A549 (cell line): ENCODE data around the gene IPPK.

ENCODE experiments used
- CHD2 ChIP-seq: fragments of 150-350 bp; IDR thresholded peaks from 2 replicates; pipeline ENCODE4 v1.6.1; 2014; ENCODE audit warnings: low read length; ENCODE audit not compliant: partially characterized antibody
- CTCF ChIP-seq: fragments of >200 bp; sonication (Bioruptor Twin); formaldehyde crosslinking; IDR thresholded peaks from 3 replicates; pipeline ENCODE4 v1.5.1; 2016
- MYC ChIP-seq: IDR thresholded peaks from 2 replicates; pipeline ENCODE4 v1.6.1; 2012; ENCODE audit warnings: mild to moderate bottlenecking, inconsistent platforms, low read length, improper control_type of control experiment, borderline replicate concordance
- POLR2A ChIP-seq: IDR thresholded peaks from 2 replicates; pipeline ENCODE4 v1.6.1; 2012; ENCODE audit warnings: mild to moderate bottlenecking, low read length
- REST ChIP-seq: fragments of 200-600 bp; sonication (generic); IDR thresholded peaks from 2 replicates; pipeline ENCODE4 v1.6.1; 2016; ENCODE audit warnings: antibody characterized with exemption, mild to moderate bottlenecking, moderate library complexity

DNA sequence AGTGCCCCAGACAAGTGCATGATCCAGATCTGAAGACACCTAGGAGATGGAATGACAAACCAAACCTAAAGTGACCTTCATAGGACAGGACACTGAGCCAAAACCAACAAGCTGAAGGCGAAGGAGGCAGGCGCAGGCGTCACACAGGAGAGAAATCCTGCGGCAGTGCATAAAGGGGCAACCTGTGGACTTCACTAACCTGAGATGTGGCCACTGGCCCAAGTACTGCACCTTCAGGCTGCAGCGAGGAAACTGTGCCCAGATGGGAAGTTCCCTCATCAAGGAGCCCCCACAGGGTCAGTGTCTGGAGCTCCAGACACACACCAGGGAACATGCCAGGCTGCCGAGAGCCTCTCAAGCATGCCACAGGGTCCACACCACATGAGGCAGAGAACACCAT lies 3.7 kb downstream of the IPPK start:
- no peak for TF ChIP-seq CTCF
- TF ChIP-seq POLR2A: no peak
- no peak for TF ChIP-seq MYC
- TF ChIP-seq CHD2: no peak
- no peak for TF ChIP-seq REST
